DOHH2 (cell line): ENCODE results near the gene BET1L.

Experiments used
- H3F3A ChIP-seq: fragments of 200-600 bp; sonication (generic), shearing (Covaris generic); 2 replicates; pipeline ENCODE4 v1.6.0; 2016; ENCODE audit warnings: antibody characterized with exemption, mild to moderate bottlenecking; ENCODE audit not compliant: control insufficient read depth, insufficient read depth
- H3K27ac ChIP-seq: fragments of 200-600 bp; sonication (generic); 2 replicates; pipeline ENCODE4 v1.5.1; 2014; ENCODE audit warnings: low read depth, mild to moderate bottlenecking, low read length, moderate library complexity
- H3K27me3 ChIP-seq: fragments of 200-600 bp; sonication (generic); 2 replicates; pipeline ENCODE4 v1.6.1; 2014; ENCODE audit warnings: mild to moderate bottlenecking, low read length, mixed read lengths; ENCODE audit not compliant: control insufficient read depth
- H3K36me3 ChIP-seq: fragments of 200-600 bp; sonication (generic); 2 replicates; pipeline ENCODE4 v1.6.1; 2014; ENCODE audit warnings: mild to moderate bottlenecking, low read length, moderate library complexity, mixed read lengths; ENCODE audit not compliant: control insufficient read depth
- H3K4me1 ChIP-seq: fragments of 200-600 bp; sonication (generic); 2 replicates; pipeline ENCODE4 v1.6.1; 2014; ENCODE audit warnings: mild to moderate bottlenecking, low read length, mixed read lengths; ENCODE audit not compliant: control insufficient read depth
- H3K4me2 ChIP-seq: fragments of 200-600 bp; sonication (generic); 2 replicates; pipeline ENCODE4 v1.6.0; 2014; ENCODE audit warnings: mild to moderate bottlenecking, low read length, moderate library complexity
- H3K4me3 ChIP-seq: fragments of 200-600 bp; sonication (generic); 2 replicates; pipeline ENCODE4 v1.5.1; 2014; ENCODE audit warnings: mild to moderate bottlenecking, low read length, mixed read lengths
- H3K79me2 ChIP-seq: fragments of 200-600 bp; sonication (generic); 2 replicates; pipeline ENCODE4 v1.6.1; 2014; ENCODE audit warnings: mild to moderate bottlenecking, low read length, mixed read lengths; ENCODE audit not compliant: control insufficient read depth
- H3K9me2 ChIP-seq: fragments of 200-600 bp; sonication (generic); replicated peaks from 2 replicates; pipeline ENCODE4 v1.6.1; 2014; ENCODE audit warnings: mild to moderate bottlenecking, low read length, mixed read lengths; ENCODE audit not compliant: control insufficient read depth
- H3K9me3 ChIP-seq: fragments of 200-600 bp; sonication (generic); 2 replicates; pipeline ENCODE4 v1.6.1; 2014; ENCODE audit warnings: antibody characterized with exemption, low read length, mixed read lengths; ENCODE audit not compliant: control insufficient read depth, insufficient read depth
- H4K20me1 ChIP-seq: fragments of 200-600 bp; sonication (generic); 2 replicates; pipeline ENCODE4 v1.6.0; 2014; ENCODE audit warnings: low read depth, mild to moderate bottlenecking, antibody characterized with exemption, low read length, moderate library complexity; ENCODE audit not compliant: control insufficient read depth, insufficient read depth
- EZH2phosphoT487 ChIP-seq: fragments of 200-600 bp; sonication (generic); IDR thresholded peaks from 2 replicates; pipeline ENCODE4 v1.6.1; 2017; ENCODE audit warnings: borderline replicate concordance, mild to moderate bottlenecking, antibody characterized with exemption, low read length, moderate library complexity, mixed read lengths
- TF ChIP-seq, protein P1 (sequence below): fragments of 200-600 bp; sonication (generic); IDR thresholded peaks from one replicate; pipeline ENCODE4 v1.5.1; 2014; ENCODE audit warnings: antibody characterized with exemption, mild to moderate bottlenecking, low read depth, low read length; ENCODE audit not compliant: poor library complexity, severe bottlenecking

BET1L gene

DNA sequence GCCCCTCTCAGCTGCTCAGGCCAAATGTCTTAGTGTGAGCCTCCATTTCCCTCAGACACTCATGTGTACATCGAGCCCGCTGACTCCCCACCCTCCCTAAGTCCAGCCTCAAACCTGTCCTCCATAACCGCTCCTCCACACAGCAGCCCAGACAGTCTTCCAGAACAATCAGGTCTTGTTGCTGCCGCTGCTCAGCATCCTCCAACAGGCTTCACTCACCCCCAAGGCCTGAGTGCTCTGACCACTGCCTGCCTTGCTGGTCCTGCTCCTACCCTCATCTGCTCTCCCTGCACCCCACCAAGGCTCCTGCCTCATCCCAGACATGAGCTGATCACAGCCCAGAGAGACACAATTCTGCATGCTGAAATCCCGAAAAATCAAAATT lies 46.7 kb upstream of the BET1L start:
- Histone ChIP-seq H3F3A (peaks cover 16% of the 10 kb centered on the region), H3K9me2 (no peaks in the 10 kb centered on the region), H3K79me2 (no peaks in the 10 kb centered on the region), H4K20me1 (peaks cover 3% of the 10 kb centered on the region; the same call in 1 of the 2 replicates), H3K4me1 (peaks cover 19% of the 10 kb centered on the region), H3K27me3 (no peaks in the 10 kb centered on the region), H3K4me3 (no peak overlapping the region), H3K9me3 (no peaks in the 10 kb centered on the region), H3K4me2 (no peak overlapping the region), H3K36me3 (peaks cover 44% of the 10 kb centered on the region), H3K27ac (no peak overlapping the region)
- TF ChIP-seq, protein P1, sequence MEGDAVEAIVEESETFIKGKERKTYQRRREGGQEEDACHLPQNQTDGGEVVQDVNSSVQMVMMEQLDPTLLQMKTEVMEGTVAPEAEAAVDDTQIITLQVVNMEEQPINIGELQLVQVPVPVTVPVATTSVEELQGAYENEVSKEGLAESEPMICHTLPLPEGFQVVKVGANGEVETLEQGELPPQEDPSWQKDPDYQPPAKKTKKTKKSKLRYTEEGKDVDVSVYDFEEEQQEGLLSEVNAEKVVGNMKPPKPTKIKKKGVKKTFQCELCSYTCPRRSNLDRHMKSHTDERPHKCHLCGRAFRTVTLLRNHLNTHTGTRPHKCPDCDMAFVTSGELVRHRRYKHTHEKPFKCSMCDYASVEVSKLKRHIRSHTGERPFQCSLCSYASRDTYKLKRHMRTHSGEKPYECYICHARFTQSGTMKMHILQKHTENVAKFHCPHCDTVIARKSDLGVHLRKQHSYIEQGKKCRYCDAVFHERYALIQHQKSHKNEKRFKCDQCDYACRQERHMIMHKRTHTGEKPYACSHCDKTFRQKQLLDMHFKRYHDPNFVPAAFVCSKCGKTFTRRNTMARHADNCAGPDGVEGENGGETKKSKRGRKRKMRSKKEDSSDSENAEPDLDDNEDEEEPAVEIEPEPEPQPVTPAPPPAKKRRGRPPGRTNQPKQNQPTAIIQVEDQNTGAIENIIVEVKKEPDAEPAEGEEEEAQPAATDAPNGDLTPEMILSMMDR: no peak
- TF ChIP-seq EZH2phosphoT487: no peak

DNA sequence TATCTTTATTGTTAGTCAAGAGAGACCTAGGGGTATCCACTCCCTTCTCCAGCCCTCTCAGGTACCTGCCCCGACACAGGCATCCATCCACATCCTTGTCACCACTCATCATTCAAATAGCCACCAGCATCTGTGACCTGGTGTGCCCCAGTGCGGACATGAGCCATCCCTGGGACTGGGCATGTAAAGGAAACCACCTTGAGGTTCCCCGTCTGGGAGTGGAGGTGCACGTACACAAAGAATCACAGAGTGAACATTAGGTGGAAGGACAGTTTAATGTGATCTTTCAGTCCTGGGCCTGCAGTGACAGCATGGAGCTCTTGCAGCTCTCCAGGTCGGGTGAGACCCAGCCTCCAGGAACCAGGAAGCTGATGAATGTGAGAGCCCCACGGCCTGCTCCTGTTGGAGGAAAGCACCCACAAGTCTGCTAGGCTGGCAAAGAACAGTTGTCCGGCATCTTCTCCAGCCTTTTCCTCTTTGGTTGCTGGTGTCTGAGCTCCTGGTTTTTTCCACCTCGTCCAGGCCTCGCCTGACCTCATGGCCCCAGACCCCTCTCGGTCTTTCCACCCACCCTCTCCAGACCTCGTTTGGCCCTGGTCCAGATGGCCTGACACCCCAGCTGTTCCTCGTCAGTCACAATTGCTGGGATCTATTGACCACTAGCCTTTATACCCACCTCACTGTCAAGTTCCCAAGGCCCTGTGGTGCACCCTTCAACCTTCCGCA lies 46.1 kb upstream of the BET1L start:
- peaks cover 3% of the 10 kb centered on the region; the same call in 1 of the 2 replicates for H4K20me1 ChIP-seq
- peaks cover 16% of the 10 kb centered on the region for H3F3A ChIP-seq
- H3K4me3 ChIP-seq: no peak overlapping the region
- no peaks in the 10 kb centered on the region for H3K79me2 ChIP-seq
- H3K27ac ChIP-seq: no peak overlapping the region
- peaks cover 49% of the 10 kb centered on the region for H3K36me3 ChIP-seq
- H3K9me2 ChIP-seq: no peaks in the 10 kb centered on the region
- H3K9me3 ChIP-seq: no peaks in the 10 kb centered on the region
- no peak overlapping the region for H3K4me2 ChIP-seq
- no peak for TF ChIP-seq EZH2phosphoT487
- TF ChIP-seq, protein P1: no peak
- H3K4me1 ChIP-seq: peaks cover 18% of the 10 kb centered on the region
- H3K27me3 ChIP-seq: no peaks in the 10 kb centered on the region

DNA sequence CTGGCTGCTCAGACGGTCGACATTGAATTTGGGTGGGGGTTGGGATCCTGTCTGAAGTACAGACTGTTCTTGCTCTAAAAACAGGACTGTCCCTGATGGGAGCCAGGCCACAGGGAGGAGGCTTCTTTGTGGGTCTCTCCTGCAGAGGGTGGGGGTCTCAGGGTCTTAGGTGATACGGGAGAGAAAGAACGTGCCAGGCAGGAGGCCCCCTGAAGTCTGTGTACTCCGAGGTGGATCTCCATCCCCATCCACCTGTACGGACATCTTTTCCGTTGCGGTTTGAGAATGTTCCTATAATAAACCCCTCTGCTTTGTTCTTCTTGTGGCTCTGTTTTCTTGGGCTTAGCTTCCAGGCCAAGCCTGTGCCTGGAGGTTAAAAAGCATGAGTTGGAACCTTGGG lies 45.5 kb upstream of the BET1L start:
- no peaks in the 10 kb centered on the region for H3K9me2 ChIP-seq
- H3K4me2 ChIP-seq: no peak overlapping the region
- H4K20me1 ChIP-seq: peaks cover 3% of the 10 kb centered on the region; the same call in 1 of the 2 replicates
- no peak overlapping the region for H3K27ac ChIP-seq
- TF ChIP-seq, protein P1: no peak
- TF ChIP-seq EZH2phosphoT487: no peak
- no peaks in the 10 kb centered on the region for H3K27me3 ChIP-seq
- no peak overlapping the region for H3K4me3 ChIP-seq
- no peaks in the 10 kb centered on the region for H3K79me2 ChIP-seq
- H3K36me3 ChIP-seq: peaks cover 56% of the 10 kb centered on the region
- no peaks in the 10 kb centered on the region for H3K9me3 ChIP-seq
- peaks cover 11% of the 10 kb centered on the region for H3K4me1 ChIP-seq
- H3F3A ChIP-seq: peaks cover 16% of the 10 kb centered on the region
